GM23338 (cell line): ENCODE measurements around the gene RPTOR. TPM values are rescaled to one million over a fixed set of nuclear protein-coding genes. Genes with fewer than 3 reads are reported as not detected.

Source experiments
- ATAC-seq: fragments of 200-7000 bp; cut with Tn5 transposase; 3 replicates; pipeline ENCODE4 v1.9.1; 2020
- DNase-seq: peaks from one replicate; pipeline ENCODE4 v3.0.0-alpha.2; 2015; ENCODE audit warnings: low spot score
- H2AFZ ChIP-seq: fragments of 200-600 bp; sonication (generic); 2 replicates; pipeline ENCODE4 v1.8.0; 2016; ENCODE audit warnings: antibody characterized with exemption, mild to moderate bottlenecking, moderate library complexity
- H3F3A ChIP-seq: fragments of 200-600 bp; sonication (generic); replicated peaks from 2 replicates; pipeline ENCODE4 v1.8.0; 2017; ENCODE audit warnings: antibody characterized with exemption, mixed run types, low read depth
- H3K27ac ChIP-seq: fragments of 200-600 bp; sonication (generic); 2 replicates; pipeline ENCODE4 v1.6.1; 2016; ENCODE audit warnings: low read depth
- H3K27me3 ChIP-seq: fragments of 200-600 bp; sonication (generic); 2 replicates; pipeline ENCODE4 v1.8.0; 2016; ENCODE audit warnings: mild to moderate bottlenecking, mixed run types, moderate library complexity; ENCODE audit not compliant: insufficient read depth
- H3K36me3 ChIP-seq: fragments of 200-600 bp; sonication (generic); 2 replicates; pipeline ENCODE4 v1.8.0; 2016; ENCODE audit warnings: mild to moderate bottlenecking; ENCODE audit not compliant: insufficient read depth
- H3K4me1 ChIP-seq: fragments of 200-600 bp; sonication (generic); 2 replicates; pipeline ENCODE4 v1.8.0; 2016; ENCODE audit warnings: mild to moderate bottlenecking, moderate library complexity; ENCODE audit not compliant: insufficient read depth
- H3K4me2 ChIP-seq: fragments of 200-600 bp; sonication (generic); 2 replicates; pipeline ENCODE4 v1.7.1; 2017; ENCODE audit warnings: mixed run types
- H3K4me3 ChIP-seq: fragments of 200-600 bp; sonication (generic); 2 replicates; pipeline ENCODE4 v1.6.1; 2016; ENCODE audit warnings: mixed run types
- H3K79me2 ChIP-seq: fragments of 200-600 bp; sonication (generic); replicated peaks from 2 replicates; pipeline ENCODE4 v1.8.0; 2017; ENCODE audit warnings: mild to moderate bottlenecking; ENCODE audit not compliant: insufficient read depth
- H3K9me2 ChIP-seq: fragments of 200-600 bp; sonication (generic); 2 replicates; pipeline ENCODE4 v1.8.0; 2017; ENCODE audit not compliant: insufficient read depth
- H4K20me1 ChIP-seq: fragments of 200-600 bp; sonication (generic); replicated peaks from 2 replicates; pipeline ENCODE4 v1.8.0; 2017; ENCODE audit warnings: mild to moderate bottlenecking; ENCODE audit not compliant: insufficient read depth
- H3K27ac Mint-ChIP-seq: 2 replicates; pipeline ENCODE4 v1.8.0; 2020; ENCODE audit warnings: inconsistent platforms, mild to moderate bottlenecking, moderate library complexity, mixed read lengths
- H3K27me3 Mint-ChIP-seq: 3 replicates; pipeline ENCODE4 v1.8.0; 2022; ENCODE audit warnings: low read depth, mild to moderate bottlenecking, moderate library complexity, mixed read lengths, inconsistent platforms; ENCODE audit not compliant: insufficient read depth, poor library complexity
- H3K36me3 Mint-ChIP-seq: 3 replicates; pipeline ENCODE4 v1.8.0; 2021; ENCODE audit warnings: low read depth, mild to moderate bottlenecking, inconsistent platforms, moderate library complexity, mixed read lengths
- H3K4me1 Mint-ChIP-seq: 3 replicates; pipeline ENCODE4 v1.8.0; 2020; ENCODE audit warnings: mild to moderate bottlenecking, inconsistent platforms, mixed read lengths
- H3K4me3 Mint-ChIP-seq: 3 replicates; pipeline ENCODE4 v1.8.0; 2021; ENCODE audit warnings: moderate library complexity, mild to moderate bottlenecking, inconsistent platforms, mixed read lengths
- H3K9me3 Mint-ChIP-seq: 3 replicates; pipeline ENCODE4 v1.8.0; 2020; ENCODE audit warnings: moderate library complexity, mild to moderate bottlenecking, inconsistent platforms, mixed read lengths
- CTCF ChIP-seq, 2 experiments: fragments of 200-600 bp in 1 of 2; sonication (generic) in 1 of 2; conservative IDR thresholded peaks; 2 replicates each; pipeline versions ENCODE4 v1.5.1 to v1.6.1; 2016 to 2017; ENCODE audit warnings: antibody characterized with exemption in 2 of 2, low read depth in 2 of 2, mild to moderate bottlenecking in 2 of 2, moderate library complexity in 1 of 2
- ETS1 ChIP-seq: IDR thresholded peaks from 2 replicates; pipeline ENCODE4 v1.6.1; 2016; ENCODE audit warnings: antibody characterized with exemption
- JUNB ChIP-seq: IDR thresholded peaks from one replicate; pipeline ENCODE4 v1.6.1; 2016; ENCODE audit warnings: antibody characterized with exemption; ENCODE audit not compliant: unreplicated experiment
- POLR2AphosphoS5 ChIP-seq: IDR thresholded peaks from 2 replicates; pipeline ENCODE4 v1.6.1; 2016; ENCODE audit warnings: antibody characterized with exemption, low read depth
- REST ChIP-seq: IDR thresholded peaks from one replicate; pipeline ENCODE4 v1.6.1; 2018; ENCODE audit warnings: antibody characterized with exemption; ENCODE audit not compliant: unreplicated experiment
- ZNF331 ChIP-seq: fragments of 250-450 bp; sonication (Bioruptor Pico); IDR thresholded peaks from 2 replicates; pipeline ENCODE4 v1.5.0; 2020; ENCODE audit warnings: low read depth, mild to moderate bottlenecking, moderate library complexity
- ZNF462 ChIP-seq: fragments of 250-450 bp; sonication (Bioruptor Pico); IDR thresholded peaks from 2 replicates; pipeline ENCODE4 v1.5.0; 2020; ENCODE audit warnings: mild to moderate bottlenecking, moderate library complexity
- polyA plus RNA-seq: library from polyadenylated mRNA; unstranded; fragments of >200 nt; fragmentation: Nextera tagmentation; extraction: Ambion mirVana; gene quantifications from 2 replicates; pipeline ENCODE4 v1.2.1, GENCODE V29; 2016
- total RNA-seq: library from RNA; depleted of rRNA; stranded (reverse); fragments of >200 nt; shearing (Covaris generic); gene quantifications from 2 replicates; pipeline ENCODE4 v1.2.3, GENCODE V29; 2014

Gene RPTOR
- total and polyA plus RNA-seq, 2 experiments from 2014 or later: 9.5 to 38.0 TPM

- DNase-seq (no peak), ATAC-seq (no peak)
- Histone ChIP-seq H3K27me3 (no peaks in the 10 kb centered on the region), H3K79me2 (peaks cover 78% of the 10 kb centered on the region), H3K4me2 (no peak overlapping the region), H3K4me1 (peaks cover 12% of the 10 kb centered on the region), H4K20me1 (peaks cover 5% of the 10 kb centered on the region; the same call in 1 of the 2 replicates), H2AFZ (no peak overlapping the region), H3K36me3 (no peaks in the 10 kb centered on the region), H3F3A (no peaks in the 10 kb centered on the region), H3K27ac (no peak overlapping the region), H3K9me2 (no peaks in the 10 kb centered on the region), H3K4me3 (no peak overlapping the region)
- Mint-ChIP-seq H3K36me3 (no peaks in the 10 kb centered on the region), H3K4me3 (no peak overlapping the region), H3K4me1 (peaks cover 43% of the 10 kb centered on the region), H3K9me3 (no peaks in the 10 kb centered on the region), H3K27me3 (peaks cover 3% of the 10 kb centered on the region), H3K27ac (no peak overlapping the region; the same call in 1 of the 2 replicates)
- TF ChIP-seq REST: no peak
- no peak for TF ChIP-seq ETS1
- no peak for TF ChIP-seq JUNB
- TF ChIP-seq CTCF (conservative IDR thresholded peaks at IDR 0.05; ENCODE audit: low read depth in 2 of 2): no peak
- TF ChIP-seq ZNF331 (CRISPR knock-in tag): no peak
- TF ChIP-seq POLR2AphosphoS5: no peak
- no peak for TF ChIP-seq ZNF462 (CRISPR knock-in tag)
These were observed 147.1 kb downstream of the RPTOR start for GRCh38 chr17:80691784-80692183.
